GM12872 (cell line): ENCODE data around the gene DDX59.

ENCODE experiments used
- TF ChIP-seq, protein P1 (sequence below): IDR thresholded peaks from 3 replicates; pipeline ENCODE4 v1.5.1; 2011; ENCODE audit warnings: low read depth, mild to moderate bottlenecking, low read length, moderate library complexity; ENCODE audit not compliant: insufficient read depth

DDX59 gene

GRCh38 chr1:200654660-200655059 is 15.0 kb downstream of the DDX59 start:
- TF ChIP-seq, protein P1, sequence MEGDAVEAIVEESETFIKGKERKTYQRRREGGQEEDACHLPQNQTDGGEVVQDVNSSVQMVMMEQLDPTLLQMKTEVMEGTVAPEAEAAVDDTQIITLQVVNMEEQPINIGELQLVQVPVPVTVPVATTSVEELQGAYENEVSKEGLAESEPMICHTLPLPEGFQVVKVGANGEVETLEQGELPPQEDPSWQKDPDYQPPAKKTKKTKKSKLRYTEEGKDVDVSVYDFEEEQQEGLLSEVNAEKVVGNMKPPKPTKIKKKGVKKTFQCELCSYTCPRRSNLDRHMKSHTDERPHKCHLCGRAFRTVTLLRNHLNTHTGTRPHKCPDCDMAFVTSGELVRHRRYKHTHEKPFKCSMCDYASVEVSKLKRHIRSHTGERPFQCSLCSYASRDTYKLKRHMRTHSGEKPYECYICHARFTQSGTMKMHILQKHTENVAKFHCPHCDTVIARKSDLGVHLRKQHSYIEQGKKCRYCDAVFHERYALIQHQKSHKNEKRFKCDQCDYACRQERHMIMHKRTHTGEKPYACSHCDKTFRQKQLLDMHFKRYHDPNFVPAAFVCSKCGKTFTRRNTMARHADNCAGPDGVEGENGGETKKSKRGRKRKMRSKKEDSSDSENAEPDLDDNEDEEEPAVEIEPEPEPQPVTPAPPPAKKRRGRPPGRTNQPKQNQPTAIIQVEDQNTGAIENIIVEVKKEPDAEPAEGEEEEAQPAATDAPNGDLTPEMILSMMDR: no peak

GRCh38 chr1:200653022-200653462 is 16.7 kb downstream of the DDX59 start:
- TF ChIP-seq, protein P1: no peak

DNA sequence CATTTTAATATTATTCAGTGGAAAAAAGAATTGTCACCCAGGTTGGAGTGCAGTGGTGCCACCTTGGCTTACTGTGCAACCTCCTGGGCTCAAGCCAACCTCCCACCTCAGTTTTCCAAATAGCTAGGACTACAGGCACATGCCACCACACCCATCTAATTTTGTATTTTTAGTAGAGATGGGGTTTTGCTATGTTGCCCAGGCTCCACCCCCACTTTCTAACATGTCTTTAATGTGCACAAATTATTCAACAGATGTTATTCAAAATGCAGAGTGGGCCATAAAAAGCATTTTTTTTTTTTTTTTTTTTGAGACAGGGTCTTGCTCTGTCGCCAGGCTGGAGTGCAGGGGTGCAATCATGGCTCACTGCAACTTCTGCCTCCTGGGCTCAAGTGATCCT is 17.3 kb downstream of the DDX59 start:
- TF ChIP-seq, protein P1: no peak

DNA sequence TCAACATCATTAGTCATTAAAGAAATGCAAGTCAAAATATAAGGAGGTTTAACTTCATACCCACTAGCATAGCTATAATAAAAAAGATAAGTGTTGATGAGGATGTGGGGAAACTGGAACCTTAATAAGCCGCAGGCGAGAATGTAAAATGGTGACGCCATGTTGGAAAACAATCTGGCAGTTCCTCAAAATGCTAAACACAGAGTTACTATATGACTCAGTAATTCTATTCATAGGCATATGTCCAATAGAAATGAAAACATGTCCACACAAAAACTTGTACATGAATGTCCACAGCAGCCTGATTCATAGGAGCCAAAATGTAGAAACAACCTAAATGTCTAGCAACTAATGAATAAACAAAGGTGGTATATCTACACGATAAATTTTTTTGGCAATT is 23.2 kb downstream of the DDX59 start:
- TF ChIP-seq, protein P1: no peak

- TF ChIP-seq, protein P1: no peak
These were observed 25.7 kb downstream of the DDX59 start for GRCh38 chr1:200644021-200644420.

DNA sequence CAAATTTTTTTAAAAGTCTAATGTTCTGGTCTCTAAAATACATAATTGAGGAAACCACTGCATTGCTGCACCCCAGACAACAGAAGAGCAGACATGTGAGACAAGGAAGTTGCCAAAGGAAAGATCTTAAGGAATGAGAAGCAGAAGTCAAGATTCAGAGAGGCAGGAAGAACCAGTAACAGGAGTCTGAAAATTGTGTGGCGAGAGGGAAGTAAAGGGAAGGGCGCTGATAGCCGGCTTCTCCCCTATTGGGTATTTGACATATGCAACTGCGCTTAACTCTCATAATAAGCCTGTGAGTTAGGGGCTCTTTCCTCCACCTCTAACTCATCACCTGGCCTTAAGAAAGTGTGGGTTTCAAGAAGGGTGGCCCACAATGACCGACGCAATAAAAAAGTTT is 27.2 kb downstream of the DDX59 start:
- TF ChIP-seq, protein P1: no peak

GRCh38 chr1:200640963-200641401 is 28.7 kb downstream of the DDX59 start:
- TF ChIP-seq, protein P1: no peak
